Bronchial epithelial cell (primary cell): ENCODE measurements around the gene TRMT44. TPM values are rescaled to one million over a fixed set of nuclear protein-coding genes. Genes with fewer than 3 reads are reported as not detected.
A peak's percentile ranks its signal among the peaks of the same experiment; 100 is the strongest.

Experiments used
- DNase-seq: peaks from one replicate; pipeline ENCODE4 v3.0.0-alpha.2; 2010; ENCODE audit warnings: low read depth
- FAIRE-seq: peaks from 2 replicates; lab custom pipeline; 2011; peaks lifted over from hg19 to GRCh38; lab: Jason Lieb, UNC
- H3K27me3 ChIP-seq: 2 replicates; pipeline ENCODE4 v1.5.1; 2011; ENCODE audit warnings: low read length; ENCODE audit not compliant: control insufficient read depth, insufficient read depth
- H3K36me3 ChIP-seq: 2 replicates; pipeline ENCODE4 v1.5.1; 2011; ENCODE audit warnings: low read length; ENCODE audit not compliant: control insufficient read depth, insufficient read depth
- H3K4me3 ChIP-seq: 2 replicates; pipeline ENCODE4 v1.5.1; 2011; ENCODE audit warnings: mild to moderate bottlenecking, low read depth, low read length, control low read depth
- total RNA-seq: library from RNA; depleted of rRNA; stranded (reverse); fragments of >200 nt; gene quantifications from 2 replicates; pipeline ENCODE4 v1.2.1, GENCODE V29; 2014
- TF ChIP-seq, protein P1 (sequence below): IDR thresholded peaks from 2 replicates; pipeline ENCODE4 v1.5.1; 2011; ENCODE audit warnings: mild to moderate bottlenecking, moderate library complexity, low read length, control low read depth, inconsistent platforms; ENCODE audit not compliant: insufficient read depth, severe bottlenecking

Gene TRMT44
- total RNA-seq, 1 donor from 2014 or later: 10.0 TPM

- no peaks in the 10 kb centered on the region for H3K36me3 ChIP-seq
- no peak overlapping the region for H3K4me3 ChIP-seq
- H3K27me3 ChIP-seq: peaks cover 6% of the 10 kb centered on the region
- DNase-seq: no peak
- TF ChIP-seq, protein P1, sequence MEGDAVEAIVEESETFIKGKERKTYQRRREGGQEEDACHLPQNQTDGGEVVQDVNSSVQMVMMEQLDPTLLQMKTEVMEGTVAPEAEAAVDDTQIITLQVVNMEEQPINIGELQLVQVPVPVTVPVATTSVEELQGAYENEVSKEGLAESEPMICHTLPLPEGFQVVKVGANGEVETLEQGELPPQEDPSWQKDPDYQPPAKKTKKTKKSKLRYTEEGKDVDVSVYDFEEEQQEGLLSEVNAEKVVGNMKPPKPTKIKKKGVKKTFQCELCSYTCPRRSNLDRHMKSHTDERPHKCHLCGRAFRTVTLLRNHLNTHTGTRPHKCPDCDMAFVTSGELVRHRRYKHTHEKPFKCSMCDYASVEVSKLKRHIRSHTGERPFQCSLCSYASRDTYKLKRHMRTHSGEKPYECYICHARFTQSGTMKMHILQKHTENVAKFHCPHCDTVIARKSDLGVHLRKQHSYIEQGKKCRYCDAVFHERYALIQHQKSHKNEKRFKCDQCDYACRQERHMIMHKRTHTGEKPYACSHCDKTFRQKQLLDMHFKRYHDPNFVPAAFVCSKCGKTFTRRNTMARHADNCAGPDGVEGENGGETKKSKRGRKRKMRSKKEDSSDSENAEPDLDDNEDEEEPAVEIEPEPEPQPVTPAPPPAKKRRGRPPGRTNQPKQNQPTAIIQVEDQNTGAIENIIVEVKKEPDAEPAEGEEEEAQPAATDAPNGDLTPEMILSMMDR: no peak
- FAIRE-seq: no peak
These were observed 61.2 kb downstream of the TRMT44 start for GRCh38 chr4:8501781-8502180.

- no peak for DNase-seq
- Histone ChIP-seq H3K27me3 (peaks cover 6% of the 10 kb centered on the region), H3K4me3 (no peak overlapping the region), H3K36me3 (no peaks in the 10 kb centered on the region)
- peak; percentile 72 for FAIRE-seq
- TF ChIP-seq, protein P1: no peak
These were observed 61.8 kb downstream of the TRMT44 start for GRCh38 chr4:8502371-8502770.

GRCh38 chr4:8502836-8503585 is 62.4 kb downstream of the TRMT44 start:
- H3K27me3 ChIP-seq: peaks cover 6% of the 10 kb centered on the region
- no peak overlapping the region for H3K4me3 ChIP-seq
- DNase-seq: no peak
- TF ChIP-seq, protein P1: no peak
- no peak for FAIRE-seq
- no peaks in the 10 kb centered on the region for H3K36me3 ChIP-seq

DNA sequence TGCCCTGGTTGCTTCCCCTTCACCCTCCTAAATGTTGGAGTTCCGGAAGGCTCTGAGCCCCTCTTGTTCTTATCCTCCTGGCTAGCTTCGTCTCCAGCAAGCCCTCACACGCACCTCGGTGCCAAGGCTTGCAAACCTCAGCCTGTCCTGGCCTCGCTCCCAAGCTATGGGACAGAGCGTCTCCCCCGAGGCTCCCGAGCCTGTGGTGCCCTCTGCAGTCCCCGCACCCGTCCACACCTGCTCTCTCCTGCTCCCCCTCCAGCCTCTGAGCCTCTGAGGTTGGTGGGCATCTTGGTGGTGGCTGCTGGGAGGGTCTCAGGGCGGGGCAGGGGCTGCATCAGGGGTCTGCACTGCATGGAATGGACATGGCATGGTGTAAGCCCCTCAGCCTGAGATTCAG is 63.2 kb downstream of the TRMT44 start:
- DNase-seq (no peak), FAIRE-seq (no peak)
- Histone ChIP-seq H3K4me3 (no peak overlapping the region), H3K27me3 (peaks cover 6% of the 10 kb centered on the region), H3K36me3 (no peaks in the 10 kb centered on the region)
- TF ChIP-seq, protein P1: no peak

GRCh38 chr4:8504279-8505007 is 63.9 kb downstream of the TRMT44 start:
- Histone ChIP-seq H3K27me3 (peaks cover 6% of the 10 kb centered on the region), H3K4me3 (no peak overlapping the region), H3K36me3 (no peaks in the 10 kb centered on the region)
- TF ChIP-seq, protein P1: no peak
- FAIRE-seq (no peak), DNase-seq (no peak)
